Airway epithelial cell (primary cell): ENCODE measurements around the gene EEF1AKMT2. TPM values are rescaled to one million over a fixed set of nuclear protein-coding genes. Genes with fewer than 3 reads are reported as not detected.

Source experiments
- total RNA-seq: library from RNA; depleted of rRNA; stranded (reverse); fragments of >200 nt; gene quantifications from 2 replicates; pipeline ENCODE4 v1.2.3, GENCODE V29; 2015

Gene EEF1AKMT2
- total RNA-seq = 15.2 and 17.0 TPM in 2 replicates

DNA sequence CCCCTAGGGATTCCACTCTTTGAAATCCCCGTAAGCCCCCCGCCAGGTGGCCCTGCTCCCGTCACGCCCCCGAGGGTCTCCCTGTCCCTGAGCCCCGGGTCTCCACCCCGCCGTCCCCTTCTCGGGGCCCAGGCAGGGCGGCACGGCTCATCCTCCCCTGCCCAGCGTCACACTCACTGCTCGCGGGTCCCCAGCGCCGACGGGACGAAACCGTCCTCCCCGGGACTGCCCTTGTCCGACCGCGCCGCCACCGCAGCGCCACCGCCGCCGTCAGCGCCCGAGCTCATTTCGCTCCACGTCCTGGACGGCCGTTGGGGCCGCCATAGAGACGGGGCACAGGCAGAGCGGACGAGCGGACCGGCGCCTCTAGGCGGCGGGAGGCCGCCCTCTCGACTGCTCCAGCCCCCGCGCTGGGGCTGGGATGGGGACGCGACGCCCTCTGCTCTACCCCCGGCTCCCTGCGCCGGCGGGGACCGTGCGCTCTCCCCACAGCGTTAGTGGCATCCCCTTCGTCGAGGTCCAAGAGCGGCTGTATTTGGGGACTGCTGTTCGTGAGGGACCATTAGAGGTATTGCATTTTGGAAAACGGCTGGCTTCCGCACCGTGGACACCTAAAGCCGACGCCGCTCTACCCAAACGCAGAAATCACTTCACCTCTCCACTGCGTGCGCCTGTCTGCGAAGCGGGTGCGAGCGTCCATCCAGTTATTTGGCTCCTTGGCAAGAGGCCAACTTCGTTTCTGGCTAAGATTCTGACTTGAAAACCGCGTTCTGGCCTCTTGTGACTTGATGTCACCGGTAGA lies at the start of gene EEF1AKMT2:
Gene EEF1AKMT2, minus strand, starts transcription at position 341 of the 802 bp plus-strand sequence. Its CDS starts 54 bp downstream, at position 287.

DNA sequence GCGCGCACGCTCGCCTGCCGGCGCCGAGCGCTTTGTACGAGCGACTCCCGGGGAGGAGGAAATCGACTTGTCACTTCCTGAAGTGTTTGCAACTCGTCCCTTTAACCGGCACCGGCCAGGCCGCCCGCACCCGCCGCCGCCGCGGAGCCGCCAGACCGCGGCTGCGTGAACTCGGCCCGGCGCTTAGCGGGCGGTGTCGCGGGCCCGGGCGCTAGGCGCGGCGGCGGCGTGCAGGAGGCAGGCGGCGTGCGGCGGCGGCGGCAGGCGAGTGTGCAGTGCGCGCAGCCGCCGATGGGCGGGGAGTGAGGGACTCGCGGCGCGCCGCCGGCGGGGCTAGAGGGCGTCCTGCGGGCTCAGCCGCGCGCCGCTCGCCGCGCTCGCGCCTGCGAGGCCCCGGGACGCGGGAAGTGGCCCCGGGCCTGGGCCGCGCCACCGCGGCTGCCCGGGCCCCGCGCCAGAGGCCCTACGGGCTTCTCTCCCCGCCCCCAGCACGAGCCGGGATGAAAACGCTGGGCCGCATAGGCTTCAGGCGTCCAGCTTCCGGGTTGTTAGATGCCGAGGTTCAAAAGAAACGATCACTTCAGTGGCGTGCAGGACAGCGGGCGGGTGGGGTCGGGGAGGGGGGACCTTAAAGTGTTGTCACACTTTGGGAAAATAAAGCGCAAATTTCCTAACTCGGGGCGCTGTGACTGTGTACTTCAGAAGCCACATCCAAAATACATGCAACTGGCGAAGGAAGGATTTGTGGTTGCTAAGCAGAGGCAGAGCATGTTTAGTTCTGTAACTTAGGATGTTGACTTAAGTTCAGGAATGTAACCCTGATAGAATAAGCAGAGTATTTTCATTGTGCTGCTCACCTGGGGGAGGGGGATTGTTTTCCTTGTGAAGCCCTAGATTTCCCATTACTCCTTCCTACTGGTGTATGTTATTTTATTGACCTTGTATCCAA lies 47.3 kb downstream of the EEF1AKMT2 start, which contains the start of gene FAM53B:
Gene FAM53B, minus strand, starts transcription at position 277 of the 949 bp plus-strand sequence. CDS start 37,665 bp downstream, outside the sequence.

Other genes starting within 250 kb of the EEF1AKMT2 start
- 22.6 and 28.4 TPM in 2 replicates for gene FAM53B, start 47.5 kb downstream of the EEF1AKMT2 start, total RNA-seq
- gene ABRAXAS2, start 9.9 kb upstream of the EEF1AKMT2 start, total RNA-seq = 13.4 and 14.7 TPM in 2 replicates
- 8.7 and 10.4 TPM in 2 replicates for gene ZRANB1, start 150.2 kb upstream of the EEF1AKMT2 start, total RNA-seq